K562 (cell line): ENCODE data around the gene CERS6. TPM values are rescaled to one million over a fixed set of nuclear protein-coding genes. Genes with fewer than 3 reads are reported as not detected.

Experiments used
- GATAD2B ChIP-seq: fragments of 450-650 bp; IDR thresholded peaks from 2 replicates; pipeline ENCODE4 v1.6.1; 2017; ENCODE audit warnings: mild to moderate bottlenecking, borderline replicate concordance
- HMGXB4 ChIP-seq: sonication (generic); formaldehyde crosslinking; IDR thresholded peaks from 2 replicates; pipeline ENCODE4 v1.8.1; 2023; ENCODE audit warnings: mild to moderate bottlenecking, missing genetic modification reagents
- JUNB ChIP-seq: fragments of 450-650 bp; formaldehyde crosslinking; conservative IDR thresholded peaks from 2 replicates; pipeline ENCODE4 v1.4.0; 2020; ENCODE audit warnings: mild to moderate bottlenecking
- KAT8 ChIP-seq: fragments of 450-650 bp; IDR thresholded peaks from 2 replicates; pipeline ENCODE4 v1.6.1; 2016; ENCODE audit warnings: low read depth, mild to moderate bottlenecking
- KDM4B ChIP-seq, 2 experiments: fragments of 450-650 bp in 1 of 2; sonication (generic) in 1 of 2; IDR thresholded peaks; 2 replicates each; pipeline ENCODE4 v1.6.1; 2016 to 2017; ENCODE audit warnings: borderline replicate concordance in 2 of 2, antibody characterized with exemption in 1 of 2, low read depth in 1 of 2, mild to moderate bottlenecking in 1 of 2
- NFIX ChIP-seq: fragments of 250-450 bp; sonication (Bioruptor Pico); IDR thresholded peaks from 2 replicates; pipeline ENCODE4 v1.4.0; 2020; ENCODE audit warnings: low read depth, mild to moderate bottlenecking, moderate library complexity
- SRSF7 ChIP-seq: fragments of 200-400 bp; formaldehyde crosslinking; optimal IDR thresholded peaks from 2 replicates; pipeline ENCODE3; 2017; ENCODE audit warnings: mild to moderate bottlenecking, low read depth, low read length
- TBL1XR1 ChIP-seq, 2 experiments: IDR thresholded peaks; 2 replicates each; pipeline ENCODE4 v1.6.1; 2012; ENCODE audit warnings: improper control_type of control experiment in 2 of 2, low read length in 2 of 2, mild to moderate bottlenecking in 1 of 2
- TEAD1 ChIP-seq, 2 experiments: fragments of 450-650 bp in 1 of 2; sonication (generic) in 1 of 2; formaldehyde crosslinking; IDR thresholded peaks; 2 replicates each; pipeline versions ENCODE4 v1.4.0 to v1.8.0; 2020 to 2022; ENCODE audit warnings: mild to moderate bottlenecking in 2 of 2, missing genetic modification reagents in 1 of 2
- polyA plus RNA-seq, 8 experiments: library from polyadenylated mRNA; depleted of rRNA in 4 of 8; stranded (reverse) in 5 of 8; unstranded in 3 of 8; fragments of >200 nt; fragmentation: Nextera tagmentation in 2 of 8; fragmentation: Illumina TruSeq in 1 of 8; extraction: Ambion mirVana in 2 of 8; extraction: Trizol in 1 of 8; gene quantifications; 2 replicates each; pipeline versions ENCODE4 v1.2.1 to v1.2.3, GENCODE V29; 2011 to 2014; ENCODE audit warnings: inconsistent platforms in 1 of 8, missing spikeins in 1 of 8
- total RNA-seq, 7 experiments: library from RNA; depleted of rRNA in 6 of 7; stranded (reverse); fragments of >200 nt in 6 of 7; fragmentation: Illumina TruSeq in 2 of 7; extraction: Trizol in 2 of 7; gene quantifications; 2 replicates each; pipeline versions ENCODE4 v1.2.1 to v1.2.3, GENCODE V29; 2011 to 2021; ENCODE audit warnings: low replicate concordance in 1 of 7
- TF ChIP-seq, protein P1 (sequence below): sonication (generic); formaldehyde crosslinking; IDR thresholded peaks from 2 replicates; pipeline ENCODE4 v1.8.1; 2023; ENCODE audit warnings: mild to moderate bottlenecking, missing genetic modification reagents
- TF ChIP-seq, protein P2 (sequence below): fragments of 450-650 bp; formaldehyde crosslinking; IDR thresholded peaks from 2 replicates; pipeline ENCODE4 v1.4.0; 2020; ENCODE audit warnings: mild to moderate bottlenecking, moderate library complexity
- TF ChIP-seq, protein P3 (sequence below): sonication (generic); formaldehyde crosslinking; IDR thresholded peaks from 2 replicates; pipeline ENCODE4 v1.8.0; 2022; ENCODE audit warnings: mild to moderate bottlenecking, missing genetic modification reagents
- TF ChIP-seq, protein P4 (sequence below): IDR thresholded peaks from 2 replicates; pipeline ENCODE4 v1.6.1; 2014; ENCODE audit warnings: antibody characterized with exemption

Gene CERS6
- total and polyA plus RNA-seq, 9 of the 15 experiments (the other 6 are each of a cell fraction or from before 2014, with no cell fraction given), result 1.6 to 13.6 (median 11.4) TPM

GRCh38 chr2:168455645-168456520 is at the start of gene CERS6 (continued):
- TF ChIP-seq, protein P1, sequence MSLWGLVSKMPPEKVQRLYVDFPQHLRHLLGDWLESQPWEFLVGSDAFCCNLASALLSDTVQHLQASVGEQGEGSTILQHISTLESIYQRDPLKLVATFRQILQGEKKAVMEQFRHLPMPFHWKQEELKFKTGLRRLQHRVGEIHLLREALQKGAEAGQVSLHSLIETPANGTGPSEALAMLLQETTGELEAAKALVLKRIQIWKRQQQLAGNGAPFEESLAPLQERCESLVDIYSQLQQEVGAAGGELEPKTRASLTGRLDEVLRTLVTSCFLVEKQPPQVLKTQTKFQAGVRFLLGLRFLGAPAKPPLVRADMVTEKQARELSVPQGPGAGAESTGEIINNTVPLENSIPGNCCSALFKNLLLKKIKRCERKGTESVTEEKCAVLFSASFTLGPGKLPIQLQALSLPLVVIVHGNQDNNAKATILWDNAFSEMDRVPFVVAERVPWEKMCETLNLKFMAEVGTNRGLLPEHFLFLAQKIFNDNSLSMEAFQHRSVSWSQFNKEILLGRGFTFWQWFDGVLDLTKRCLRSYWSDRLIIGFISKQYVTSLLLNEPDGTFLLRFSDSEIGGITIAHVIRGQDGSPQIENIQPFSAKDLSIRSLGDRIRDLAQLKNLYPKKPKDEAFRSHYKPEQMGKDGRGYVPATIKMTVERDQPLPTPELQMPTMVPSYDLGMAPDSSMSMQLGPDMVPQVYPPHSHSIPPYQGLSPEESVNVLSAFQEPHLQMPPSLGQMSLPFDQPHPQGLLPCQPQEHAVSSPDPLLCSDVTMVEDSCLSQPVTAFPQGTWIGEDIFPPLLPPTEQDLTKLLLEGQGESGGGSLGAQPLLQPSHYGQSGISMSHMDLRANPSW (CRISPR knock-in tag), result no peak
- TF ChIP-seq JUNB (CRISPR knock-in tag) (no peak), KAT8 (no peak), TEAD1 (CRISPR knock-in tag; IDR thresholded peaks at IDR 0.05) (peak in 1 of 2 experiments; percentile 97; a peak in 2 of 4 replicates), NFIX (CRISPR knock-in tag) (no peak), HMGXB4 (CRISPR knock-in tag) (0 out of 2 replicates have a peak, but pooled peaks have one; percentile 62), TBL1XR1 (IDR thresholded peaks at IDR 0.05; ENCODE audit: low read length in 2 of 2) (0 out of 4 replicates have a peak, but pooled peaks of 1 of the 2 experiments have one; percentile 12), KDM4B (IDR thresholded peaks at IDR 0.05; ENCODE audit: borderline replicate concordance in 2 of 2, low read depth in 1 of 2) (0 out of 4 replicates have a peak, but pooled peaks of 1 of the 2 experiments have one; percentile 51), SRSF7 (no peak), GATAD2B (peak; percentile 59; the same call in 1 of the 2 replicates)
- TF ChIP-seq, protein P2, sequence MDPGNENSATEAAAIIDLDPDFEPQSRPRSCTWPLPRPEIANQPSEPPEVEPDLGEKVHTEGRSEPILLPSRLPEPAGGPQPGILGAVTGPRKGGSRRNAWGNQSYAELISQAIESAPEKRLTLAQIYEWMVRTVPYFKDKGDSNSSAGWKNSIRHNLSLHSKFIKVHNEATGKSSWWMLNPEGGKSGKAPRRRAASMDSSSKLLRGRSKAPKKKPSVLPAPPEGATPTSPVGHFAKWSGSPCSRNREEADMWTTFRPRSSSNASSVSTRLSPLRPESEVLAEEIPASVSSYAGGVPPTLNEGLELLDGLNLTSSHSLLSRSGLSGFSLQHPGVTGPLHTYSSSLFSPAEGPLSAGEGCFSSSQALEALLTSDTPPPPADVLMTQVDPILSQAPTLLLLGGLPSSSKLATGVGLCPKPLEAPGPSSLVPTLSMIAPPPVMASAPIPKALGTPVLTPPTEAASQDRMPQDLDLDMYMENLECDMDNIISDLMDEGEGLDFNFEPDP (CRISPR knock-in tag), result no peak
- TF ChIP-seq, protein P3, sequence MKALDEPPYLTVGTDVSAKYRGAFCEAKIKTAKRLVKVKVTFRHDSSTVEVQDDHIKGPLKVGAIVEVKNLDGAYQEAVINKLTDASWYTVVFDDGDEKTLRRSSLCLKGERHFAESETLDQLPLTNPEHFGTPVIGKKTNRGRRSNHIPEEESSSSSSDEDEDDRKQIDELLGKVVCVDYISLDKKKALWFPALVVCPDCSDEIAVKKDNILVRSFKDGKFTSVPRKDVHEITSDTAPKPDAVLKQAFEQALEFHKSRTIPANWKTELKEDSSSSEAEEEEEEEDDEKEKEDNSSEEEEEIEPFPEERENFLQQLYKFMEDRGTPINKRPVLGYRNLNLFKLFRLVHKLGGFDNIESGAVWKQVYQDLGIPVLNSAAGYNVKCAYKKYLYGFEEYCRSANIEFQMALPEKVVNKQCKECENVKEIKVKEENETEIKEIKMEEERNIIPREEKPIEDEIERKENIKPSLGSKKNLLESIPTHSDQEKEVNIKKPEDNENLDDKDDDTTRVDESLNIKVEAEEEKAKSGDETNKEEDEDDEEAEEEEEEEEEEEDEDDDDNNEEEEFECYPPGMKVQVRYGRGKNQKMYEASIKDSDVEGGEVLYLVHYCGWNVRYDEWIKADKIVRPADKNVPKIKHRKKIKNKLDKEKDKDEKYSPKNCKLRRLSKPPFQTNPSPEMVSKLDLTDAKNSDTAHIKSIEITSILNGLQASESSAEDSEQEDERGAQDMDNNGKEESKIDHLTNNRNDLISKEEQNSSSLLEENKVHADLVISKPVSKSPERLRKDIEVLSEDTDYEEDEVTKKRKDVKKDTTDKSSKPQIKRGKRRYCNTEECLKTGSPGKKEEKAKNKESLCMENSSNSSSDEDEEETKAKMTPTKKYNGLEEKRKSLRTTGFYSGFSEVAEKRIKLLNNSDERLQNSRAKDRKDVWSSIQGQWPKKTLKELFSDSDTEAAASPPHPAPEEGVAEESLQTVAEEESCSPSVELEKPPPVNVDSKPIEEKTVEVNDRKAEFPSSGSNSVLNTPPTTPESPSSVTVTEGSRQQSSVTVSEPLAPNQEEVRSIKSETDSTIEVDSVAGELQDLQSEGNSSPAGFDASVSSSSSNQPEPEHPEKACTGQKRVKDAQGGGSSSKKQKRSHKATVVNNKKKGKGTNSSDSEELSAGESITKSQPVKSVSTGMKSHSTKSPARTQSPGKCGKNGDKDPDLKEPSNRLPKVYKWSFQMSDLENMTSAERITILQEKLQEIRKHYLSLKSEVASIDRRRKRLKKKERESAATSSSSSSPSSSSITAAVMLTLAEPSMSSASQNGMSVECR (CRISPR knock-in tag), result peak; percentile 84
- TF ChIP-seq, protein P4, sequence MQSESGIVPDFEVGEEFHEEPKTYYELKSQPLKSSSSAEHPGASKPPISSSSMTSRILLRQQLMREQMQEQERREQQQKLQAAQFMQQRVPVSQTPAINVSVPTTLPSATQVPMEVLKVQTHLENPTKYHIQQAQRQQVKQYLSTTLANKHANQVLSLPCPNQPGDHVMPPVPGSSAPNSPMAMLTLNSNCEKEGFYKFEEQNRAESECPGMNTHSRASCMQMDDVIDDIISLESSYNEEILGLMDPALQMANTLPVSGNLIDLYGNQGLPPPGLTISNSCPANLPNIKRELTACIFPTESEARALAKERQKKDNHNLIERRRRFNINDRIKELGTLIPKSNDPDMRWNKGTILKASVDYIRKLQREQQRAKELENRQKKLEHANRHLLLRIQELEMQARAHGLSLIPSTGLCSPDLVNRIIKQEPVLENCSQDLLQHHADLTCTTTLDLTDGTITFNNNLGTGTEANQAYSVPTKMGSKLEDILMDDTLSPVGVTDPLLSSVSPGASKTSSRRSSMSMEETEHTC, result 0 out of 2 replicates have a peak, but pooled peaks have one; percentile 23
